ENCODE data around the gene PARN.
"Not testable (repeated sequence)": the region's sequence is repeated elsewhere in the genome, so short reads cannot be mapped to it uniquely, and the experiment has no call there.

The PARN gene

GRCh38 chr16:14438256-14438655 is 191.8 kb downstream of the PARN start:
- DNase-seq (ENCODE audit: extremely low spot score), result no peak
- TF ChIP-seq NFRKB (IDR thresholded peaks at IDR 0.05) (no peak), LEF1 (IDR thresholded peaks at IDR 0.05; ENCODE audit: borderline replicate concordance) (no peak), BHLHE40 (IDR thresholded peaks at IDR 0.05; ENCODE audit: borderline replicate concordance) (no peak), HDGF (IDR thresholded peaks at IDR 0.05; ENCODE audit: borderline replicate concordance) (no peak), ZNF384 (IDR thresholded peaks at IDR 0.05) (no peak), ELF4 (IDR thresholded peaks at IDR 0.05) (no peak), FOXA1 (IDR thresholded peaks at IDR 0.05) (no peak), TARDBP (IDR thresholded peaks at IDR 0.05) (no peak), L3MBTL2 (conservative IDR thresholded peaks at IDR 0.05) (no peak), FOXM1 (IDR thresholded peaks at IDR 0.05; ENCODE audit: borderline replicate concordance) (no peak), FOXK2 (IDR thresholded peaks at IDR 0.05) (no peak), ARNT (IDR thresholded peaks at IDR 0.05) (no peak), CTBP1 (IDR thresholded peaks at IDR 0.05; ENCODE audit: borderline replicate concordance) (no peak), SUZ12 (IDR thresholded peaks at IDR 0.05) (no peak), SP1 (IDR thresholded peaks at IDR 0.05) (no peak)
- TF ChIP-seq, protein P1, sequence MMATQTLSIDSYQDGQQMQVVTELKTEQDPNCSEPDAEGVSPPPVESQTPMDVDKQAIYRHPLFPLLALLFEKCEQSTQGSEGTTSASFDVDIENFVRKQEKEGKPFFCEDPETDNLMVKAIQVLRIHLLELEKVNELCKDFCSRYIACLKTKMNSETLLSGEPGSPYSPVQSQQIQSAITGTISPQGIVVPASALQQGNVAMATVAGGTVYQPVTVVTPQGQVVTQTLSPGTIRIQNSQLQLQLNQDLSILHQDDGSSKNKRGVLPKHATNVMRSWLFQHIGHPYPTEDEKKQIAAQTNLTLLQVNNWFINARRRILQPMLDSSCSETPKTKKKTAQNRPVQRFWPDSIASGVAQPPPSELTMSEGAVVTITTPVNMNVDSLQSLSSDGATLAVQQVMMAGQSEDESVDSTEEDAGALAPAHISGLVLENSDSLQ (IDR thresholded peaks at IDR 0.05), result no peak
- ChIA-PET POLR2A (no interaction called here), CTCF (interaction anchor here (0.6 kb wide), 1 partner anchor 50 kb away, joined by 3 read pairs; no protein-coding TSS in a partner anchor)

GRCh38 chr16:14437426-14437825 is 192.6 kb downstream of the PARN start:
- POLR2A ChIA-PET, result no interaction called here
- TF ChIP-seq NFRKB (IDR thresholded peaks at IDR 0.05) (no peak), SP1 (IDR thresholded peaks at IDR 0.05) (no peak), FOXM1 (IDR thresholded peaks at IDR 0.05; ENCODE audit: borderline replicate concordance) (no peak), ARNT (IDR thresholded peaks at IDR 0.05) (no peak), ELF4 (IDR thresholded peaks at IDR 0.05) (no peak), SUZ12 (IDR thresholded peaks at IDR 0.05) (no peak), L3MBTL2 (conservative IDR thresholded peaks at IDR 0.05) (no peak), FOXA1 (IDR thresholded peaks at IDR 0.05) (no peak)
- TF ChIP-seq, protein P1 (IDR thresholded peaks at IDR 0.05), result no peak
- CTCF ChIA-PET, result no interaction called here
- no peak for DNase-seq (ENCODE audit: extremely low spot score)

- no peak for TF ChIP-seq SUZ12 (IDR thresholded peaks at IDR 0.05)
- TF ChIP-seq SP1 (IDR thresholded peaks at IDR 0.05), result no peak
- TF ChIP-seq HDGF (IDR thresholded peaks at IDR 0.05; ENCODE audit: borderline replicate concordance), result no peak
- TF ChIP-seq FOXK2 (IDR thresholded peaks at IDR 0.05), result no peak
- no peak for TF ChIP-seq FOXM1 (IDR thresholded peaks at IDR 0.05; ENCODE audit: borderline replicate concordance)
- TF ChIP-seq LEF1 (IDR thresholded peaks at IDR 0.05; ENCODE audit: borderline replicate concordance), result no peak
- TF ChIP-seq NFRKB (IDR thresholded peaks at IDR 0.05), result no peak
- TF ChIP-seq FOXA1 (IDR thresholded peaks at IDR 0.05), result no peak
- no peak for TF ChIP-seq TARDBP (IDR thresholded peaks at IDR 0.05)
- TF ChIP-seq CTBP1 (IDR thresholded peaks at IDR 0.05; ENCODE audit: borderline replicate concordance), result no peak
- no peak for TF ChIP-seq ELF4 (IDR thresholded peaks at IDR 0.05)
- TF ChIP-seq ARNT (IDR thresholded peaks at IDR 0.05), result no peak
- no peak for DNase-seq (ENCODE audit: extremely low spot score)
- ChIA-PET CTCF (no interaction called here), POLR2A (no interaction called here)
Observed at GRCh38 chr16:14436401-14436955, 193.6 kb downstream of the PARN start.

DNA sequence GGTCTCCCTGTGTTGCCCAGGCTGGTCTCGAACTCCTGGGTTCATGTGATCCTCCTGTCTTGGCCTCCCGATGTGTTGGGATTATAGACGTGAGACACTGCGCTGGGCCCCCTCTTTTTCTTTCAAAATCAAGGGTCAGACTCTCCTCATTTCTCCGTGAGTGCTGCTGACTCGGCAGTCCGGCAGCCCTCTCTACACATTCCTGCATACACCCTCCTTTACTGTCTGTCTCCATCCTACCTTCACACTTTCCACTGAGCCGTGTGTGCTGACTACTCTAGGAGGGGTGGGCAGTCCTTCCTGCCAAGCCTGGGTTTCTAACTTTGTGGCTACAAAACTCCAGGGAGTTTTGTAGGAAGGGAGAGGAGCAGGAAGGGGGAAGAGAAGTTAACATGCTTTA is 195.2 kb downstream of the PARN start:
- POLR2A ChIA-PET, result no interaction called here
- CTCF ChIA-PET, result no interaction called here
- no peak for DNase-seq (ENCODE audit: extremely low spot score)
- TF ChIP-seq BHLHE40 (IDR thresholded peaks at IDR 0.05; ENCODE audit: borderline replicate concordance), result no peak
- TF ChIP-seq SP1 (IDR thresholded peaks at IDR 0.05), result no peak
- TF ChIP-seq FOXK2 (IDR thresholded peaks at IDR 0.05), result no peak
- TF ChIP-seq TARDBP (IDR thresholded peaks at IDR 0.05), result no peak
- no peak for TF ChIP-seq SUZ12 (IDR thresholded peaks at IDR 0.05)

- POLR2A ChIA-PET; CTCF ChIA-PET; DNase-seq (ENCODE audit: extremely low spot score): not testable (repeated sequence)
Observed at GRCh38 chr16:14428971-14429637, 201.0 kb downstream of the PARN start.

DNA sequence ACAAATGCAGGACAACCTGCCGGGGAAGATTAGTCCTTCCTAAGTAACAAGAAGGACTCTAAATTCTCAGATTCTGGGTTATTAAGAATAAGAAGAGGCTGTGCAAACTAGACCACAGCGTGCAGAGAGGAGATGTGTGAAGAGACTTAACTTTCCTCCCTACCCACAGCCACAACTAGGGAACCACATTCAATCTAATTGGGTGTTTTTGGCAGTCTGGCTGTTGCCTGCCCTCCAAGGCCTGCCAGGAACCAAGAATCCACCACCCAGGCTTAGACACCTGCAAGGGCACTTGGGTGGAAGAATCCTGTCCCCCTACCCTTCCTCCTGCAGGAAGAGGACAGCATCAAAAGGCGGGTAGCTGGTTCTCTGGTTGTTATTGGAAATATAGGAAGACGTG is 202.0 kb downstream of the PARN start:
- CTCF ChIA-PET, result no interaction called here
- POLR2A ChIA-PET, result no interaction called here
- no peak for TF ChIP-seq L3MBTL2 (conservative IDR thresholded peaks at IDR 0.05)
- no peak for TF ChIP-seq NFRKB (IDR thresholded peaks at IDR 0.05)
- TF ChIP-seq SP1 (IDR thresholded peaks at IDR 0.05), result no peak
- DNase-seq (ENCODE audit: extremely low spot score), result no peak

DNA sequence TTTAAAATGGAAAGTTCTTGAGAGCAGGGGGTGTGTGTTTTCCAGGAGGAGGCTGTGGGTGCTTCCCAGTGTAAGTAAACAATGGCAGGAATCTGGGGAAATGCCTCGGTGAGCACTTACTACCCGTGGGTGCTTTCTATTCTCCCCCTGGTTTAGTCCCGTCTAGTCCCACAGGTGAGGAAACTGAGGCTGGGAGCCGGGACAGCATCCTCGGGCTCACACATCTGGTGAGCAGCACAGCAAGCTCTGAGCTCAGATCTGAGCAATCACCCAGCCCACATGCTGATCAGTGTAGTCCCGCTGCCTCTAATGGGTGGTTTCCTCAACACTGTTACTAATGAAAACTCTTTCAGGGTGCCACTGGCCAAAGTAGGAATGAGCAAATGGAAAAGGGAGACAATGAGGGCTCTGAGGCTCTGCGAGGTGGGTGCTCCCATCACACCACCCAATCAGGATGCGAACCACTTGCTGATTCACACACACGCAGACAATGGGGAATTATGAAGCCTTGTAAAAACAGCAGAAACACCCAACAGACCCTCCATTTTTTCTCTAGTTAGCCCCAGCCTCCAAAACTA is 202.6 kb downstream of the PARN start:
- TF ChIP-seq ARNT (IDR thresholded peaks at IDR 0.05) (no peak), CTBP1 (IDR thresholded peaks at IDR 0.05; ENCODE audit: borderline replicate concordance) (no peak), HDGF (IDR thresholded peaks at IDR 0.05; ENCODE audit: borderline replicate concordance) (no peak), FOXA1 (IDR thresholded peaks at IDR 0.05) (no peak), FOXK2 (IDR thresholded peaks at IDR 0.05) (no peak), ZNF384 (IDR thresholded peaks at IDR 0.05) (no peak), ELF4 (IDR thresholded peaks at IDR 0.05) (no peak), LEF1 (IDR thresholded peaks at IDR 0.05; ENCODE audit: borderline replicate concordance) (no peak), SUZ12 (IDR thresholded peaks at IDR 0.05) (no peak)
- TF ChIP-seq, protein P1 (IDR thresholded peaks at IDR 0.05), result no peak
- CTCF ChIA-PET, result no interaction called here
- POLR2A ChIA-PET, result no interaction called here
- DNase-seq (ENCODE audit: extremely low spot score), result no peak

Data from HEK293T (cell line).